Activated T-cell treated with anti-CD3 and anti-CD28 coated beads, Interleukin-2, amount 50 U/mL, for 48 hours (primary cell): Measurements from ENCODE around the gene CMSS1.

Experiments used
- DNase-seq, 2 experiments: peaks; one replicate each; pipeline ENCODE4 v3.0.0-alpha.2; 2020

CMSS1 gene

GRCh38 chr3:100003609-100004503 lies 186.2 kb downstream of the CMSS1 start:
- no peak for DNase-seq

GRCh38 chr3:100004931-100005330 lies 187.3 kb downstream of the CMSS1 start:
- no peak for DNase-seq

- DNase-seq = no peak
These were observed 188.2 kb downstream of the CMSS1 start for GRCh38 chr3:100005665-100006393.

- DNase-seq = no peak
These were observed 189.1 kb downstream of the CMSS1 start for GRCh38 chr3:100006570-100007271.

- no peak for DNase-seq
These were observed 189.7 kb downstream of the CMSS1 start for GRCh38 chr3:100007313-100007712.

- DNase-seq = no peak
These were observed 190.5 kb downstream of the CMSS1 start for GRCh38 chr3:100008081-100008698.

GRCh38 chr3:100009276-100010086 lies 191.8 kb downstream of the CMSS1 start:
- no peak for DNase-seq

GRCh38 chr3:100010087-100010417 lies 192.4 kb downstream of the CMSS1 start:
- no peak for DNase-seq

- DNase-seq = no peak
These were observed 201.1 kb downstream of the CMSS1 start for GRCh38 chr3:100018806-100019205.

- DNase-seq = no peak
These were observed 202.1 kb downstream of the CMSS1 start for GRCh38 chr3:100019719-100020118.

- no peak for DNase-seq
These were observed 203.4 kb downstream of the CMSS1 start for GRCh38 chr3:100020876-100021644.

- no peak for DNase-seq
These were observed 204.8 kb downstream of the CMSS1 start for GRCh38 chr3:100022506-100022905.

GRCh38 chr3:100023150-100023549 lies 205.5 kb downstream of the CMSS1 start:
- no peak for DNase-seq

- no peak for DNase-seq
These were observed 205.9 kb downstream of the CMSS1 start for GRCh38 chr3:100023595-100023994.

- no peak for DNase-seq
These were observed 207.1 kb downstream of the CMSS1 start for GRCh38 chr3:100024520-100025303.

GRCh38 chr3:100027321-100027720 lies 209.7 kb downstream of the CMSS1 start:
- no peak for DNase-seq

- no peak for DNase-seq
These were observed 211.4 kb downstream of the CMSS1 start for GRCh38 chr3:100029052-100029451.

GRCh38 chr3:100029689-100030088 lies 212.0 kb downstream of the CMSS1 start:
- DNase-seq = no peak

GRCh38 chr3:100030346-100030745 lies 212.7 kb downstream of the CMSS1 start:
- no peak for DNase-seq

- DNase-seq = no peak
These were observed 213.3 kb downstream of the CMSS1 start for GRCh38 chr3:100030914-100031425.
